ENCODE data around the gene ACHE. TPM values are rescaled to one million over a fixed set of nuclear protein-coding genes. Genes with fewer than 3 reads are reported as not detected.
"Not testable (repeated sequence)": the region's sequence is repeated elsewhere in the genome, so short reads cannot be mapped to it uniquely, and the experiment has no call there.

Gene ACHE
- total RNA-seq, 1 donor from 2014 or later, result not detected

GRCh38 chr7:100929808-100930174 lies 34.1 kb upstream of the ACHE start:
- no peaks in the 10 kb centered on the region for H3K79me2 ChIP-seq (ENCODE audit: low read depth)
- no peak overlapping the region for H3K4me2 ChIP-seq
- H3K9me3 ChIP-seq (ENCODE audit: low read depth), result peaks cover 4% of the 10 kb centered on the region
- H3K27ac ChIP-seq, result no peak overlapping the region
- Mint-ChIP-seq H3K9me3 (peaks cover 7% of the 10 kb centered on the region), H3K4me3 (no peak overlapping the region), H3K27me3 (ENCODE audit: insufficient read depth, low read depth) (peaks cover 4% of the 10 kb centered on the region), H3K27ac (no peak overlapping the region), H3K4me1 (no peaks in the 10 kb centered on the region), H3K36me3 (no peaks in the 10 kb centered on the region)
- DNase-seq (ENCODE audit: low spot score), result no peak
- TF ChIP-seq, protein P1, sequence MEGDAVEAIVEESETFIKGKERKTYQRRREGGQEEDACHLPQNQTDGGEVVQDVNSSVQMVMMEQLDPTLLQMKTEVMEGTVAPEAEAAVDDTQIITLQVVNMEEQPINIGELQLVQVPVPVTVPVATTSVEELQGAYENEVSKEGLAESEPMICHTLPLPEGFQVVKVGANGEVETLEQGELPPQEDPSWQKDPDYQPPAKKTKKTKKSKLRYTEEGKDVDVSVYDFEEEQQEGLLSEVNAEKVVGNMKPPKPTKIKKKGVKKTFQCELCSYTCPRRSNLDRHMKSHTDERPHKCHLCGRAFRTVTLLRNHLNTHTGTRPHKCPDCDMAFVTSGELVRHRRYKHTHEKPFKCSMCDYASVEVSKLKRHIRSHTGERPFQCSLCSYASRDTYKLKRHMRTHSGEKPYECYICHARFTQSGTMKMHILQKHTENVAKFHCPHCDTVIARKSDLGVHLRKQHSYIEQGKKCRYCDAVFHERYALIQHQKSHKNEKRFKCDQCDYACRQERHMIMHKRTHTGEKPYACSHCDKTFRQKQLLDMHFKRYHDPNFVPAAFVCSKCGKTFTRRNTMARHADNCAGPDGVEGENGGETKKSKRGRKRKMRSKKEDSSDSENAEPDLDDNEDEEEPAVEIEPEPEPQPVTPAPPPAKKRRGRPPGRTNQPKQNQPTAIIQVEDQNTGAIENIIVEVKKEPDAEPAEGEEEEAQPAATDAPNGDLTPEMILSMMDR (IDR thresholded peaks at IDR 0.05), result no peak
- no peak for TF ChIP-seq EZH2 (IDR thresholded peaks at IDR 0.05)
- TF ChIP-seq EZH2phosphoT487 (IDR thresholded peaks at IDR 0.05), result no peak
- no peaks in the 10 kb centered on the region for H3K27me3 ChIP-seq
- no peaks in the 10 kb centered on the region for H3K36me3 ChIP-seq
- H3F3A ChIP-seq (ENCODE audit: low read depth), result no peaks in the 10 kb centered on the region
- H2AFZ ChIP-seq (replicated peaks), result no peak overlapping the region
- no peaks in the 10 kb centered on the region for H4K20me1 ChIP-seq (ENCODE audit: low read depth)
- H3K9ac ChIP-seq, result no peak overlapping the region
- no peaks in the 10 kb centered on the region for H3K4me1 ChIP-seq
- H3K4me3 ChIP-seq, result no peak overlapping the region

- not testable (repeated sequence) for H3K4me1 ChIP-seq; H2AFZ ChIP-seq (replicated peaks); H3F3A ChIP-seq (ENCODE audit: low read depth); H3K4me1 Mint-ChIP-seq; H3K27me3 ChIP-seq; H3K4me2 ChIP-seq; H3K4me3 Mint-ChIP-seq; H3K9me3 ChIP-seq (ENCODE audit: low read depth); H3K27me3 Mint-ChIP-seq (ENCODE audit: insufficient read depth, low read depth); H3K27ac Mint-ChIP-seq; H3K9me3 Mint-ChIP-seq; H3K9ac ChIP-seq; H3K79me2 ChIP-seq (ENCODE audit: low read depth); H3K36me3 ChIP-seq; H3K4me3 ChIP-seq; H4K20me1 ChIP-seq (ENCODE audit: low read depth); DNase-seq (ENCODE audit: low spot score); H3K27ac ChIP-seq; H3K36me3 Mint-ChIP-seq
Observed at GRCh38 chr7:100923616-100924015, 27.9 kb upstream of the ACHE start.

DNA sequence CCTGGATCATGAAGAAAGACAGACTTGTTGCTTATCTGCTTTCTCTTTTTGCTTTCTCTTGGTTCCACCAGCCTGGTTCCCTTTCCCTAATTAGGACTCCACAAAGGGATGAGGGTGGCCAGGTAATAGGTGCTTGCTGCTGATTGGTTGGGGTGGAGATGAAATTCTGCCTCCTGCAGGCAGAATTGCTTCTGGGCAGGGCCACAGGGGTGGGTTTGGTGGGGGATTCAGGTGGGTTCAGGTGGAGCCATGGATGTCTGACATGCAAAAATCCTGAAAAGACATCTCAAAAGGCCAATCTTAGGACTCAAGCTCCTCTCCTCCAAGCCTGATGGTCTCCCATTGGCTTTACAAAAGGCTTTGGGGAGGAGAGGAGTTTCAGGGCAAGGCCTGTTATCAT lies 25.4 kb upstream of the ACHE start:
- H3K27ac Mint-ChIP-seq, result no peak overlapping the region
- Histone ChIP-seq H3K4me2 (no peak overlapping the region), H3K4me1 (no peaks in the 10 kb centered on the region), H3K9me3 (ENCODE audit: low read depth) (no peaks in the 10 kb centered on the region), H3K27ac (no peak overlapping the region), H3K79me2 (ENCODE audit: low read depth) (no peaks in the 10 kb centered on the region), H4K20me1 (ENCODE audit: low read depth) (no peaks in the 10 kb centered on the region), H3K9ac (no peak overlapping the region), H3K27me3 (no peaks in the 10 kb centered on the region), H3K4me3 (no peak overlapping the region), H3F3A (ENCODE audit: low read depth) (no peaks in the 10 kb centered on the region), H3K36me3 (no peaks in the 10 kb centered on the region), H2AFZ (replicated peaks) (no peak overlapping the region)
- H3K4me1 Mint-ChIP-seq, result no peaks in the 10 kb centered on the region
- H3K27me3 Mint-ChIP-seq (ENCODE audit: insufficient read depth, low read depth), result peaks cover 2% of the 10 kb centered on the region
- TF ChIP-seq, protein P1 (IDR thresholded peaks at IDR 0.05), result no peak
- TF ChIP-seq EZH2phosphoT487 (IDR thresholded peaks at IDR 0.05) (no peak), EZH2 (IDR thresholded peaks at IDR 0.05) (no peak)
- no peak for DNase-seq (ENCODE audit: low spot score)
- H3K36me3 Mint-ChIP-seq, result no peaks in the 10 kb centered on the region
- peaks cover 1% of the 10 kb centered on the region for H3K9me3 Mint-ChIP-seq
- H3K4me3 Mint-ChIP-seq, result no peak overlapping the region

- H2AFZ ChIP-seq (replicated peaks); H3K36me3 Mint-ChIP-seq; H3K9ac ChIP-seq; H3K27me3 ChIP-seq; H3K27me3 Mint-ChIP-seq (ENCODE audit: insufficient read depth, low read depth); H3K4me1 Mint-ChIP-seq; H3K9me3 Mint-ChIP-seq; H3K4me3 ChIP-seq; H3K27ac Mint-ChIP-seq; H3K4me2 ChIP-seq; DNase-seq (ENCODE audit: low spot score); H3K79me2 ChIP-seq (ENCODE audit: low read depth); H3F3A ChIP-seq (ENCODE audit: low read depth); H4K20me1 ChIP-seq (ENCODE audit: low read depth); H3K36me3 ChIP-seq; H3K4me1 ChIP-seq; H3K27ac ChIP-seq; H3K9me3 ChIP-seq (ENCODE audit: low read depth); H3K4me3 Mint-ChIP-seq: not testable (repeated sequence)
Observed at GRCh38 chr7:100919779-100920437, 24.2 kb upstream of the ACHE start.

DNA sequence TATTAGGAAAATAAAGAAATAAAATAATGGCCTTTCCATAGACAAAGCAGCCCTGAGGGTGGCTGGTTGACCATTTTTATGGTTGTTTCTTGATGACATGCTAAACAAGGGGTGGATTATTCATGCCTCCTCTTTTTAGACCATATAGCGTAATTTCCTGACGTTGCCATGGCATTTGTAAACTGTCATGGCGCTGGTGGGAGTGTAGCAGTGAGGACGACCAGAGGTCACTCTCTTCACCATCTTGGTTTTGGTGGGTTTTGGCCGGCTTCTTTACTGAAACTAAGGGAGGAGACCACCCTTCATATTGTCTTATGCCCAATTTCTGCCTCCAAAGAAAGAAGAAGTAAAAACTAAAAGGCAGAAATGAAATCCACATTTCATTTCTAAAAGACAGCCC lies 23.6 kb upstream of the ACHE start:
- not testable (repeated sequence) for H3K4me3 ChIP-seq; H3K27ac Mint-ChIP-seq; H3K9me3 Mint-ChIP-seq; DNase-seq (ENCODE audit: low spot score); H3K27me3 Mint-ChIP-seq (ENCODE audit: insufficient read depth, low read depth); H4K20me1 ChIP-seq (ENCODE audit: low read depth); H3K9ac ChIP-seq; H3K9me3 ChIP-seq (ENCODE audit: low read depth); H3K27ac ChIP-seq; H3K27me3 ChIP-seq; H3K4me1 Mint-ChIP-seq; H3K4me3 Mint-ChIP-seq; H3K36me3 ChIP-seq; H2AFZ ChIP-seq (replicated peaks); H3F3A ChIP-seq (ENCODE audit: low read depth); H3K36me3 Mint-ChIP-seq; H3K4me1 ChIP-seq; H3K79me2 ChIP-seq (ENCODE audit: low read depth); H3K4me2 ChIP-seq
